ENCODE results near the gene BCLAF1. TPM values are rescaled to one million over a fixed set of nuclear protein-coding genes. Genes with fewer than 3 reads are reported as not detected.

Gene BCLAF1
- total and polyA plus RNA-seq, 2 of the 8 experiments (the other 6 are each of a cell fraction or from before 2014, with no cell fraction given), result 30.5 to 230 TPM

DNA sequence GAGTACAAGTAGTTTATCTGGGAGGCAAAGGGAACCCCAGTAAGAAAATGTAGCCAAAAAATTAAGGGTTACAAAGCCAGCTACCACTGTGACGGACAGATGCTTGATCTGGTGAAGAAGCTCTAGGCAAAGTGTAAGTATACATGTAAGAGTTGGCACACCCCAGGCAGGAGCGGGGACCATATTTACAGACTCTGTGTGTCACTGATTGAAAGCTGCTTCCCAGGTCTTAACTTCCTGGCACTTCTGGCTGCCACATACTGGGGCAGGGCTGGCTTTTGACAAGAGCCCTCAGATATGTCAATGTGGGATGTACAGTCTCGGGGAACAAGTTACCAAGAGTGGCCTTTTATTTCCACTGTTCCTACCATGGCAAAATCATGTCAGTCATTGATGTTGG, 48.0 kb upstream of the BCLAF1 start:
- H3K4ac ChIP-seq (replicated peaks; ENCODE audit: insufficient read length, low read depth, low read length), result no peak overlapping the region
- H3K23ac ChIP-seq (ENCODE audit: insufficient read length), result no peak overlapping the region
- FAIRE-seq (no peak), DNase-seq (ENCODE audit: low read depth in 1 of 2, low spot score in 2 of 2) (no peak)
- no peaks in the 10 kb centered on the region for H4K20me1 ChIP-seq (replicated peaks in 1 of 2; ENCODE audit: control insufficient read depth in 1 of 2, insufficient read depth in 2 of 2, low read length in 2 of 2)
- no peaks in the 10 kb centered on the region for H3K23me2 ChIP-seq (ENCODE audit: low read depth, low read length)
- CTCF ChIA-PET (ENCODE audit: partially characterized antibody), result interaction anchor here (0.6 to 2.7 kb wide), 10 partner anchors 11 to 691 kb away, joined by 3 to 15 read pairs (median 4); partner anchors contain the start of gene MTFR2
- H2BK5ac ChIP-seq (ENCODE audit: low read depth, low read length), result no peak overlapping the region
- H2BK120ac ChIP-seq (replicated peaks; ENCODE audit: low read depth, low read length), result no peak overlapping the region
- H3K27me3 ChIP-seq (replicated peaks in 1 of 4; ENCODE audit: control insufficient read depth in 3 of 4, extremely low read depth in 1 of 4, insufficient read depth in 3 of 4, low read length in 3 of 4), result peaks cover 0 to 1% (median 0%) of the 10 kb centered on the region in 4 experiments; a peak in 2 of 7 replicates
- H4K8ac ChIP-seq (ENCODE audit: extremely low read depth, insufficient read depth, low read length), result no peak overlapping the region
- no peak overlapping the region for H4K5ac ChIP-seq (ENCODE audit: insufficient read length, low read depth, low read length)
- no peak overlapping the region for H3K56ac ChIP-seq (replicated peaks; ENCODE audit: insufficient read length, low read depth, low read length)
- no peak overlapping the region for H2AFZ ChIP-seq (ENCODE audit: low read length)
- H4K91ac ChIP-seq (replicated peaks; ENCODE audit: insufficient read length, low read length), result no peak overlapping the region
- no peak overlapping the region for H2BK15ac ChIP-seq (ENCODE audit: low read length)
- no peaks in the 10 kb centered on the region for H3K36me3 ChIP-seq (ENCODE audit: control insufficient read depth in 2 of 4, insufficient read depth in 4 of 4, low read length in 3 of 4)
- H3K14ac ChIP-seq (ENCODE audit: insufficient read length), result no peak overlapping the region
- H3K79me1 ChIP-seq (ENCODE audit: low read depth, low read length), result no peaks in the 10 kb centered on the region
- no peaks in the 10 kb centered on the region; a peak in 1 of 7 replicates for H3K4me1 ChIP-seq (replicated peaks in 1 of 4; ENCODE audit: control insufficient read depth in 3 of 4, insufficient read depth in 4 of 4, low read length in 3 of 4)
- 94% methylated on average over 3 of the region's 3 CpGs; no CpG with 5 or more reads in 1 of the 2 experiments for WGBS, 2 experiments (ENCODE audit: extremely low coverage in 1 of 2, insufficient coverage in 1 of 2, insufficient read length in 1 of 2, insufficient replicate concordance in 2 of 2, low coverage in 1 of 2, low lambda C conversion rate in 2 of 2, missing lambda C conversion rate in 1 of 2)
- no peaks in the 10 kb centered on the region for H3K9me3 ChIP-seq (ENCODE audit: insufficient read depth in 2 of 2, low read depth in 1 of 2, low read length in 1 of 2)
- no peak overlapping the region for H3K9ac ChIP-seq (replicated peaks in 1 of 4; ENCODE audit: extremely low read depth in 1 of 4, low read depth in 3 of 4, low read length in 3 of 4)
- H2BK20ac ChIP-seq (ENCODE audit: low read length), result no peak overlapping the region
- H2BK12ac ChIP-seq (ENCODE audit: low read depth, low read length), result no peak overlapping the region
- POLR2A ChIA-PET (ENCODE audit: partially characterized antibody), result interaction anchor here (1.7 to 2.6 kb wide), 2 partner anchors 48 to 50 kb away, joined by 6 to 10 read pairs; partner anchors contain the start of gene BCLAF1
- no peak overlapping the region for H3K4me3 ChIP-seq (ENCODE audit: extremely low read depth in 1 of 4, insufficient read depth in 2 of 4, low read depth in 3 of 4, low read length in 4 of 4)
- H3K18ac ChIP-seq (ENCODE audit: extremely low read depth, low read length), result no peak overlapping the region
- no peak overlapping the region for H3K4me2 ChIP-seq (ENCODE audit: insufficient read depth in 1 of 2, low read depth in 2 of 2, low read length in 2 of 2)
- no peaks in the 10 kb centered on the region for H3K79me2 ChIP-seq (ENCODE audit: control insufficient read depth in 1 of 2, insufficient read depth in 2 of 2, low read length in 2 of 2)
- H2AK5ac ChIP-seq (ENCODE audit: low read depth, low read length), result no peak overlapping the region
- H3K27ac ChIP-seq (ENCODE audit: low read depth, low read length), result no peak overlapping the region
- TF ChIP-seq TAF7 (optimal IDR thresholded peaks at IDR 0.05; ENCODE audit: borderline replicate concordance, low read depth, low read length) (no peak), RBBP5 (IDR thresholded peaks at IDR 0.05; ENCODE audit: borderline replicate concordance, low read depth, low read length) (no peak), ATF2 (IDR thresholded peaks at IDR 0.05; ENCODE audit: low read length) (no peak), SP2 (IDR thresholded peaks at IDR 0.05; ENCODE audit: low read length) (no peak), POU5F1 (IDR thresholded peaks at IDR 0.05; ENCODE audit: low read depth, low read length) (no peak), SIX5 (IDR thresholded peaks at IDR 0.05; ENCODE audit: low read depth, low read length) (no peak), KDM5A (IDR thresholded peaks at IDR 0.05; ENCODE audit: low read length) (no peak), SP1 (IDR thresholded peaks at IDR 0.05; ENCODE audit: low read depth, low read length) (no peak), EZH2 (IDR thresholded peaks at IDR 0.05; ENCODE audit: low read depth, low read length, severe bottlenecking) (no peak)
- TF ChIP-seq, protein P1, sequence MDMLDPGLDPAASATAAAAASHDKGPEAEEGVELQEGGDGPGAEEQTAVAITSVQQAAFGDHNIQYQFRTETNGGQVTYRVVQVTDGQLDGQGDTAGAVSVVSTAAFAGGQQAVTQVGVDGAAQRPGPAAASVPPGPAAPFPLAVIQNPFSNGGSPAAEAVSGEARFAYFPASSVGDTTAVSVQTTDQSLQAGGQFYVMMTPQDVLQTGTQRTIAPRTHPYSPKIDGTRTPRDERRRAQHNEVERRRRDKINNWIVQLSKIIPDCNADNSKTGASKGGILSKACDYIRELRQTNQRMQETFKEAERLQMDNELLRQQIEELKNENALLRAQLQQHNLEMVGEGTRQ (IDR thresholded peaks at IDR 0.05; ENCODE audit: low read length), result no peak
- TF ChIP-seq, protein P2, sequence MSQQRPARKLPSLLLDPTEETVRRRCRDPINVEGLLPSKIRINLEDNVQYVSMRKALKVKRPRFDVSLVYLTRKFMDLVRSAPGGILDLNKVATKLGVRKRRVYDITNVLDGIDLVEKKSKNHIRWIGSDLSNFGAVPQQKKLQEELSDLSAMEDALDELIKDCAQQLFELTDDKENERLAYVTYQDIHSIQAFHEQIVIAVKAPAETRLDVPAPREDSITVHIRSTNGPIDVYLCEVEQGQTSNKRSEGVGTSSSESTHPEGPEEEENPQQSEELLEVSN (IDR thresholded peaks at IDR 0.05), result no peak

Measured in H1 (cell line).